GM12891 (cell line): ENCODE measurements around the gene PCDH18.

ENCODE experiments used
- PAX5 ChIP-seq: IDR thresholded peaks from 2 replicates; pipeline ENCODE4 v1.6.1; 2011; ENCODE audit warnings: low read length, moderate library complexity, mild to moderate bottlenecking; ENCODE audit not compliant: insufficient read depth, severe bottlenecking
- POLR2A ChIP-seq: IDR thresholded peaks from 2 replicates; pipeline ENCODE4 v1.6.1; 2011; ENCODE audit warnings: low read depth, low read length, control low read depth
- POLR2AphosphoS5 ChIP-seq: IDR thresholded peaks from 2 replicates; pipeline ENCODE4 v1.6.1; 2011; ENCODE audit warnings: low read depth, low read length, control low read depth
- POU2F2 ChIP-seq: IDR thresholded peaks from 2 replicates; pipeline ENCODE4 v1.6.1; 2011; ENCODE audit warnings: low read depth, mild to moderate bottlenecking, control low read depth, low read length, moderate library complexity
- SPI1 ChIP-seq: IDR thresholded peaks from 2 replicates; pipeline ENCODE4 v1.6.1; 2011; ENCODE audit warnings: low read depth, low read length, control low read depth
- TAF1 ChIP-seq: IDR thresholded peaks from 2 replicates; pipeline ENCODE4 v1.6.1; 2011; ENCODE audit warnings: low read depth, low read length, control low read depth

DNA sequence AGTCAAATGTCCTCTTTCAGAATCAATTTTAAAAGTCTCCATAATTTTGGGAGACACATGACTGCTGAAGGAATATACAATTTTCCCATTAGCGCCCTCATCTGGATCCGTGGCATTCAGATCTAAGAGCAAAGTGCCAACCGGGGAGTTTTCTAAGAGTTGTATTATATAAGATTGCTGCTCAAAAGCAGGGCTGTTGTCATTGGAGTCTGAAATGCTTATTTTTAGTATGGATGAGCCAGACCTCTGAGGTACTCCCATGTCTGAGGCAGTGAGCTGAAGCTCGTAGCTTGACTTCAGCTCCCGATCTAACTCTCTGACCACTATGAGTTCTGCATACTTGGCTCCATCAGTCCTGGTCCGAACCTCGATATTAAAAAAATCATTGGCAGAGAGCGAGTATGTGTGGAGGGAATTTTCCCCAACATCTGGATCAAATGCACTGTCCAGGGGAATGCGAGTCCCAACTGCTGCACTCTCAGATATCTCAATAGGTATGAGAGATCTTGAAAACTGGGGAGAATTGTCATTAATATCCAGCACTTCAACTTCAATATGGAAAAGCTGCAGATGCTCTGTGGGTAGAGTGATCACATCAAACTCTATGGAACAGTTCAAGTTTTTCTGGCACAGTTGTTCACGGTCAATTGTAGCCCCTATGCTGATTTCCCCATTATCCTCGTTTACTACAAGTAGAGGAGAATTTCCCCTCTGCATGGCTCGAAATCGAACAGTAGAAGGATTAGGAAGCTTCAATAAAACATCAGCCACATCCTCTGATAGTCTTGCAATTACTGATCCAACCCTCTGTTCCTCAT is 917 bp downstream of the PCDH18 start:
- TF ChIP-seq POLR2A (no peak), POLR2AphosphoS5 (no peak), SPI1 (no peak), TAF1 (no peak), PAX5 (no peak), POU2F2 (no peak)
